Stimulated activated CD4-positive, alpha-beta T cell treated with anti-CD3 and anti-CD28 coated beads, Interleukin-2, amount 100 ng/mL, for 4 hours (primary cell): Measurements from ENCODE around the gene GNAI3.

ENCODE experiments used
- DNase-seq: peaks from one replicate; pipeline ENCODE4 v3.0.0-alpha.2; 2020; ENCODE audit warnings: low read depth

GNAI3 gene

GRCh38 chr1:109548321-109549267 is at the start of gene GNAI3:
Gene GNAI3 (plus strand): TSS chr1:109548615. CDS start chr1:109548721, 106 bp downstream.
- peak; percentile 92 for DNase-seq

GRCh38 chr1:109499081-109499480 is 49.3 kb upstream of the GNAI3 start:
- DNase-seq: no peak

GRCh38 chr1:109499661-109500536 is 48.5 kb upstream of the GNAI3 start:
- DNase-seq: peak; percentile 44

- DNase-seq: no peak
These were observed 47.5 kb upstream of the GNAI3 start for GRCh38 chr1:109500941-109501381.

GRCh38 chr1:109501644-109502363 is 46.6 kb upstream of the GNAI3 start:
- no peak for DNase-seq

- peak; percentile 36 for DNase-seq
These were observed 46.0 kb upstream of the GNAI3 start for GRCh38 chr1:109502364-109502851.

- DNase-seq: no peak
These were observed 44.5 kb upstream of the GNAI3 start for GRCh38 chr1:109503935-109504334.

- DNase-seq: no peak
These were observed 43.4 kb upstream of the GNAI3 start for GRCh38 chr1:109504974-109505373.

GRCh38 chr1:109508001-109508872 is 40.2 kb upstream of the GNAI3 start:
- no peak for DNase-seq

- DNase-seq: no peak
These were observed 39.6 kb upstream of the GNAI3 start for GRCh38 chr1:109508873-109509175.

GRCh38 chr1:109509176-109510134 is 39.0 kb upstream of the GNAI3 start, which contains the start of gene AMIGO1:
Gene AMIGO1 (minus strand): TSS chr1:109509727. CDS start chr1:109508912, 815 bp downstream.
- DNase-seq: peak; percentile 55

GRCh38 chr1:109513110-109513710 is 35.2 kb upstream of the GNAI3 start:
- DNase-seq: no peak

GRCh38 chr1:109514846-109515245 is 33.6 kb upstream of the GNAI3 start:
- DNase-seq: no peak

- no peak for DNase-seq
These were observed 31.5 kb upstream of the GNAI3 start for GRCh38 chr1:109516872-109517271.

GRCh38 chr1:109517337-109517736 is 31.1 kb upstream of the GNAI3 start:
- no peak for DNase-seq

GRCh38 chr1:109521002-109521951 is 27.1 kb upstream of the GNAI3 start:
- no peak for DNase-seq

GRCh38 chr1:109522026-109522425 is 26.4 kb upstream of the GNAI3 start:
- DNase-seq: no peak

GRCh38 chr1:109523706-109524105 is 24.7 kb upstream of the GNAI3 start:
- no peak for DNase-seq
